ENCODE data around the gene TLN1. TPM values are rescaled to one million over a fixed set of nuclear protein-coding genes. Genes with fewer than 3 reads are reported as not detected.
A peak's percentile ranks its signal among the peaks of the same experiment; 100 is the strongest.

TLN1 gene
- total RNA-seq, 4 donors from 2014 or later, result 934 to 1,435 (median 1,196) TPM

- Histone ChIP-seq H3K27me3 (no peaks in the 10 kb centered on the region), H3K36me3 (peaks cover 30 to 44% (median 34%) of the 10 kb centered on the region in 4 donors), H3K4me3 (peak overlapping the region; percentile 81 to 96 (median 86)), H3K9me3 (no peaks in the 10 kb centered on the region), H3K27ac (replicated peaks in 1 of 4) (peak overlapping the region; percentile 97 to 99 (median 99)), H3K4me1 (peaks cover 49 to 66% (median 66%) of the 10 kb centered on the region in 4 donors)
- intact Hi-C loops (cut with DNase I), result loop anchor here (2.0 kb wide), 2 partner anchors 37 to 69 kb away; partner anchors contain the start of genes CCDC107 and RMRP
- TF ChIP-seq POLR2AphosphoS5 (IDR thresholded peaks at IDR 0.05), result no peak
- TF ChIP-seq EP300 (IDR thresholded peaks at IDR 0.05), result no peak
- TF ChIP-seq POLR2A (IDR thresholded peaks at IDR 0.05; ENCODE audit: low read depth), result no peak
- TF ChIP-seq CTCF (IDR thresholded peaks at IDR 0.05), result no peak
- WGBS, result 14% methylated on average over 5 of the region's 5 CpGs
- DNase-seq (ENCODE audit: extremely low spot score), result no peak
Measured at GRCh38 chr9:35727676-35728040, 4.3 kb downstream of the TLN1 start.

DNA sequence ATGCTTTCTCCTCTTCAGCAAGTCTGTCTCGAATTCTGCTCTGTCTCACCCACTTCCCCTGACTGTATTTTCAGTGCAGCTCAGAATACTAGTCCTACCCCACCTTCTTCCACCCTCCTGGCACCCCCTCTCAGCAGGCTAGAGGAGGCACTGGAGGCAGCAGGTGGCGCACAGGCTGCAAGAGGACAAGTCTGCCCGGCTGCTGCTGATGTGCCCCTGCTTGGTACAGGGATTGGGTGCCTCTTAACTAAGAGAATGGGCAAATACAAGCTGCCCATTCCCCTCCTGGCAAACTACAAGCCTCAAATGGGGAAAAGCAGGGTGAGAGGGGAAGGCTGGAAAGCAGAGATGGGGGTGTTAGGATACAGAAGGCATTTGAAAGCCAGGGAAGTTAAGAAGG is 5.1 kb downstream of the TLN1 start:
- no peaks in the 10 kb centered on the region for H3K27me3 ChIP-seq
- no peak for DNase-seq (ENCODE audit: extremely low spot score)
- intact Hi-C loops (cut with DNase I), result no loop called here
- H3K9me3 ChIP-seq, result no peaks in the 10 kb centered on the region
- H3K27ac ChIP-seq (replicated peaks in 1 of 4), result peak overlapping the region; percentile 97 to 99 (median 99)
- H3K4me1 ChIP-seq, result peaks cover 49 to 68% (median 67%) of the 10 kb centered on the region in 4 donors
- 13% methylated on average over 3 of the region's 3 CpGs for WGBS
- peak; percentile 32 to 39 (median 37) for TF ChIP-seq CTCF (IDR thresholded peaks at IDR 0.05)
- TF ChIP-seq EP300 (IDR thresholded peaks at IDR 0.05), result no peak
- no peak for TF ChIP-seq POLR2A (IDR thresholded peaks at IDR 0.05; ENCODE audit: low read depth)
- peak in 1 of 2 donors; percentile 73 for TF ChIP-seq POLR2AphosphoS5 (IDR thresholded peaks at IDR 0.05)
- peak overlapping the region; percentile 81 to 96 (median 86) for H3K4me3 ChIP-seq
- H3K36me3 ChIP-seq, result peaks cover 37 to 51% (median 42%) of the 10 kb centered on the region in 4 donors

DNA sequence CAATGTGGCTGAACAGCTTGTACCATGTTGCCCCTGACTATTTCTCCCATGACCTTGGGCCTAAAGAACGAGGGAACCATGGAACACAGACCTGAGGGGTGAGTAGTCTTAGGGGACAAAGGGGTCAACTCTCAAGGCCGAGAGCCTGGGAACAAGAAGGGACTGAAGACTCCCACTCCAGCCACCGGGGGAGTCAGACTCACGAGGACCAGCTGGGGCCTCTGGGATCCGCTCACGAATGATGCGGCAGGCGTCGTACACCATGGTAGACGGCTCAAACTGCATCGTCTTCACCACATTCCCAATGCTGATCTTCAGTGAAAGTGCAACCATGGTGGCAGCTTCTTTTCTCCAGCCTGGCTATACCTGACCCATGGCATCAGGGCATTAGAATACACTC is 6.6 kb downstream of the TLN1 start:
- Histone ChIP-seq H3K27me3 (no peaks in the 10 kb centered on the region), H3K4me1 (peaks cover 41 to 59% (median 58%) of the 10 kb centered on the region in 4 donors), H3K4me3 (no peak overlapping the region), H3K27ac (replicated peaks in 1 of 4) (peak overlapping the region; percentile 97 to 99 (median 99)), H3K9me3 (no peaks in the 10 kb centered on the region), H3K36me3 (peaks cover 53 to 67% (median 57%) of the 10 kb centered on the region in 4 donors)
- DNase-seq (ENCODE audit: extremely low spot score), result no peak
- intact Hi-C loops (cut with DNase I), result no loop called here
- no peak for TF ChIP-seq POLR2A (IDR thresholded peaks at IDR 0.05; ENCODE audit: low read depth)
- TF ChIP-seq POLR2AphosphoS5 (IDR thresholded peaks at IDR 0.05), result no peak
- TF ChIP-seq EP300 (IDR thresholded peaks at IDR 0.05), result no peak
- TF ChIP-seq CTCF (IDR thresholded peaks at IDR 0.05), result no peak
- 89% methylated on average over 11 of the region's 11 CpGs for WGBS

DNA sequence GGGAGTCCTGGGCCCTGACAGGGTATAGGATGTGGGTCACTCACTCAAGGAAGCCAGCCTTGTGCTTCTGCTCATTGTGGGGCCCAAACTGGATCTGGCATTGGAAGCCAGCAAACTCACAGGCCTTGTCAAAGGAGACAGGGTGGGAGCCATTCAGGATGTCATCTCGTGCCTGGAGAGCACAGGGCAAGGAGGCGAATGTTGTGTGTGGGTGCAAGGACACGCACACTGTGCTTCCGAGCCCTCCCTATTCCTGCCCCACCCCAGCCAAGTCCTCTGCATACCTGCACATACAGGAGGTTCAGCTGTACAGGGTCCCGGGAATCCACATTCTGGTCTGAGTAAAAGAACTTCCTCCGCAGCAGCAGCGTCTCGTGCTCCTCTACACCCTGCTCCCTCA is 8.1 kb downstream of the TLN1 start:
- TF ChIP-seq CTCF (IDR thresholded peaks at IDR 0.05) (no peak), POLR2AphosphoS5 (IDR thresholded peaks at IDR 0.05) (no peak), POLR2A (IDR thresholded peaks at IDR 0.05; ENCODE audit: low read depth) (no peak), EP300 (IDR thresholded peaks at IDR 0.05) (no peak)
- 87% methylated on average over 8 of the region's 8 CpGs for WGBS
- H3K4me3 ChIP-seq, result no peak overlapping the region
- intact Hi-C loops (cut with DNase I), result no loop called here
- H3K27ac ChIP-seq (replicated peaks in 1 of 4), result peak overlapping the region; percentile 97 to 99 (median 99)
- H3K9me3 ChIP-seq, result no peaks in the 10 kb centered on the region
- peaks cover 26 to 44% (median 44%) of the 10 kb centered on the region in 4 donors for H3K4me1 ChIP-seq
- no peaks in the 10 kb centered on the region for H3K27me3 ChIP-seq
- H3K36me3 ChIP-seq, result peaks cover 67 to 81% (median 72%) of the 10 kb centered on the region in 4 donors
- no peak for DNase-seq (ENCODE audit: extremely low spot score)

DNA sequence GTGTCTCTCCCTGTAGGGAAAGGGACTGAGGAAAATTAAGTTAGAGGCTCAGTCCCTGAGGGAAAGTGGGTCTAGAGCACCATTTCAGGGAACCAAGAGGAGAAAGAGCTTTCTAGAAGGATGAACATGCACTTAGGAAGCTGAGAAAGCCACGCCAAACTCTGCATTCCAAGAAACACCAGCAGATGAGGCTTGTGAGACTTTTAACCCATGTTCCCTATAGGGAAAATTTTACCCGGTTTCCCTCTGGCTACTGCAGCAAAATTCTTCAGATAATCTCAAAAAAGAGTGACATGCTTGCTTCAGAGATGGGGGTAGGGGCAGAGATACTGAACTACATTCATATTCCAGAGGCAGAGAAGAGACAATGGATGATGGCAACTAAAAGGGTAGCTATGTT is 8.6 kb downstream of the TLN1 start:
- intact Hi-C loops (cut with DNase I), result no loop called here

More for the DNA sequence above, 8.6 kb downstream of the TLN1 start:
- no peak for TF ChIP-seq POLR2AphosphoS5 (IDR thresholded peaks at IDR 0.05)
- TF ChIP-seq CTCF (IDR thresholded peaks at IDR 0.05), result no peak
- TF ChIP-seq EP300 (IDR thresholded peaks at IDR 0.05), result no peak
- no peak for TF ChIP-seq POLR2A (IDR thresholded peaks at IDR 0.05; ENCODE audit: low read depth)
- WGBS, result 76% methylated on average over 2 of the region's 2 CpGs
- Histone ChIP-seq H3K4me3 (no peak overlapping the region), H3K9me3 (no peaks in the 10 kb centered on the region), H3K27ac (replicated peaks in 1 of 4) (peak overlapping the region; percentile 29 to 99 (median 98)), H3K36me3 (peaks cover 72 to 86% (median 77%) of the 10 kb centered on the region in 4 donors), H3K4me1 (peaks cover 21 to 40% (median 39%) of the 10 kb centered on the region in 4 donors), H3K27me3 (no peaks in the 10 kb centered on the region)
- no peak for DNase-seq (ENCODE audit: extremely low spot score)

All from esophagus muscularis mucosa (tissue), 4 donors.